ENCODE results near the gene ECEL1.

The ECEL1 gene

DNA sequence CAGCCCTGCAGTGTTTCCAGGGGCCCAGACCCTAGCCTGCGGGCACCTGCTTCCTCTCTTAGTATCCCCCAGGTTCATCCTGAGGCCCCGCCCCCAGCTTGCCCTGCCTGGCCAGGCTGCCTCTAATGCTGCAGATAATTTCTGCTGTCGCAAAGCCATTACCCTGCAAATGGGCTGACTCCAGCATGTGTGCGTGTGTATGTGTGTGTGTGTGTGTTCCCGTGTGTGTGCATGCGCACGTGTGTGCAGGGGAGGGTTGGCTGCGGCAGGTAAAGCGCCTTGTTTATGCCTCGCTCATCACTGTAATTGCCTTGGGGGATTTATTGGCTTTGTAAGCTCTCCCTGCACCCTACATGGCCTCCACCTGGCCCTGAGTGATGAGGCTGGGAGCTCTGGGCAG, 25.0 kb upstream of the ECEL1 start:
- no peak overlapping the region for H3K27ac ChIP-seq
- TF ChIP-seq, protein P1, sequence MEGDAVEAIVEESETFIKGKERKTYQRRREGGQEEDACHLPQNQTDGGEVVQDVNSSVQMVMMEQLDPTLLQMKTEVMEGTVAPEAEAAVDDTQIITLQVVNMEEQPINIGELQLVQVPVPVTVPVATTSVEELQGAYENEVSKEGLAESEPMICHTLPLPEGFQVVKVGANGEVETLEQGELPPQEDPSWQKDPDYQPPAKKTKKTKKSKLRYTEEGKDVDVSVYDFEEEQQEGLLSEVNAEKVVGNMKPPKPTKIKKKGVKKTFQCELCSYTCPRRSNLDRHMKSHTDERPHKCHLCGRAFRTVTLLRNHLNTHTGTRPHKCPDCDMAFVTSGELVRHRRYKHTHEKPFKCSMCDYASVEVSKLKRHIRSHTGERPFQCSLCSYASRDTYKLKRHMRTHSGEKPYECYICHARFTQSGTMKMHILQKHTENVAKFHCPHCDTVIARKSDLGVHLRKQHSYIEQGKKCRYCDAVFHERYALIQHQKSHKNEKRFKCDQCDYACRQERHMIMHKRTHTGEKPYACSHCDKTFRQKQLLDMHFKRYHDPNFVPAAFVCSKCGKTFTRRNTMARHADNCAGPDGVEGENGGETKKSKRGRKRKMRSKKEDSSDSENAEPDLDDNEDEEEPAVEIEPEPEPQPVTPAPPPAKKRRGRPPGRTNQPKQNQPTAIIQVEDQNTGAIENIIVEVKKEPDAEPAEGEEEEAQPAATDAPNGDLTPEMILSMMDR (conservative IDR thresholded peaks at IDR 0.05) = no peak

DNA sequence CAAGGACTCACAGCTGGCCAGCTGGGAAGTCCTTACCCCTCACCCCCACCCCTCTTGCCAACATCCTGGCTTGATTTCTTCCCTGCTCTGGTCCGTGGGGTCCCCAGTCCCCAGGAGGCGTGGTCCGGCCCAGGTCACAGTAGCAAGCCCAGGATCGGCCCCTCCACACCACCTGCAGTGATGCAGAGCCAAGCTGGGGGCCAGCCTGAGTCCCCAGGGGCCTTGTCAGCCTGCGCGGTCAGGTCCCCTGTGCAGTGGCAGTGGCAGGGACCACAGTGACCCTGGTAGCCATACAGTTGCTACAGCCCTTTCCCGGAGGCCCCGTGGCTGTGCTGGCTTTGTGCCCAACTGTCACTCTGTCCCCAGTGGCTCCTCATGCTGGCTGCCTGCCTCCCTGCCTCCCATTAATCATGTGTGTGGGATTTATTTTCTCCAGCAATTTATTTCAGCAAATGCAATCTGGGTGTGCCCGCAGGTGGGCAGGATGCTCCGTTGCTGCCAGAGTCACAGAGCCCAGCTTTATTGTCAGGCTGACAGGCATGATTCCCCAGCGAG, 23.8 kb upstream of the ECEL1 start:
- TF ChIP-seq, protein P1 (conservative IDR thresholded peaks at IDR 0.05) = no peak
- H3K27ac ChIP-seq = no peak overlapping the region

DNA sequence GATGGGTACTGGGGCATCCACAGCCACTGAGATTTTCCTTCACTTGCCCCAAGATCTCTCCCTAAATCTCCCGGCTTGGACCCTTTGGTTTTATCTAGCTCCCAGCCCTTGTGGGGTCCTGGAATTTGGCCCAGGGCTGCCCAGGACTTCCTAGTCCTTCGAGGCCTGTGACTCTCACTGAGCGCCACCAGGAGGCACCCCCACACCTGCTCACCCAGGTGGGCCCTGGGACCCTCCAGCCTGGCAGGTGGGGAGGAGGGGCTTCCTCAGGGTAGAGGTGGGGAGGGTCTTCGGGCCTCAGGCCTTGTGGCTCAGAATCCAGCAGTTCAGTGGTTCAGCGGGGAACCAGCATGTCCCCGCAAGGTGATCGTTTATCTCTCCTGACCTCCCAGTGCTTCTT, 20.6 kb upstream of the ECEL1 start:
- TF ChIP-seq, protein P1 (conservative IDR thresholded peaks at IDR 0.05) = no peak
- H3K27ac ChIP-seq = no peak overlapping the region

DNA sequence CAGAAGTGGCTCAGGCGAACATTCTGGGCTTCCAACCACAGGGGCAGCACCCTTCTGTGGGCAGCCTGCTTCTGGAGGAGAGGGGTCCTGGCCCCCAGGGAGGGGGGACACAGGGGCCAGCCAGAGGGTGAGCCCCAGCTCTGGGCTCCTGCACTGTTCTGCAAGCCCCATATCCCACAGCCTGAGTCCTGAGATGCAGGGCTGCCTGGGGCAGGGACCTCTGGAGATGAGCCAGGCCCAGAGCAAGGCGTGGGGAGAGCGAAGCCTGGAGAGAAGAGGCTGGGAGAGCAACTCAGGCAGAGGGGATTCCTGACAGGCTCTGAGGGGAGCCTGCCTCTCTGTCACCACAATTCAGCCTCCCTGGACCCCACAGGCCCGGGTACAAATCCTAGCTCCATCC, 19.1 kb upstream of the ECEL1 start:
- no peak overlapping the region for H3K27ac ChIP-seq
- TF ChIP-seq, protein P1 (conservative IDR thresholded peaks at IDR 0.05) = no peak

DNA sequence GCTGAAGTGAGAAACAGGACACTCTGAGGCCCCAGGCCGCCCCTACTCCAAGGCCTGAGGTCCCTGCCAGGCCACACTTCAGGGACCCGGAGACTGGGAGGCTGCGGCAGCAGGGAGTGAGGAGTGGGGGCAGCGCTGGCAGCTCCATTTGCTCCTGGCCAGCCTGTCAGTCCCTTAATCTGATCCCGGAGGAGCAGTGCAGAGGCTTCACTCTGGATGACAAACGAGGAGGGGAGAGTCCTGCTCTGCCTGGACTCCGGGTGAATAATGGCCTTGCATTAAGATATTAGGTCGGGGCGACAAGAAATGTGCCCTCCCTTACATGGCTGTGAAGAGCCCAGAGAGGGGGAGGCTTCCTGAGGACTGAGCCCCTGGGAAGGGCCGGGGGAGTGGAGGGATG, 18.2 kb upstream of the ECEL1 start:
- TF ChIP-seq, protein P1 (conservative IDR thresholded peaks at IDR 0.05) = no peak
- no peak overlapping the region for H3K27ac ChIP-seq

DNA sequence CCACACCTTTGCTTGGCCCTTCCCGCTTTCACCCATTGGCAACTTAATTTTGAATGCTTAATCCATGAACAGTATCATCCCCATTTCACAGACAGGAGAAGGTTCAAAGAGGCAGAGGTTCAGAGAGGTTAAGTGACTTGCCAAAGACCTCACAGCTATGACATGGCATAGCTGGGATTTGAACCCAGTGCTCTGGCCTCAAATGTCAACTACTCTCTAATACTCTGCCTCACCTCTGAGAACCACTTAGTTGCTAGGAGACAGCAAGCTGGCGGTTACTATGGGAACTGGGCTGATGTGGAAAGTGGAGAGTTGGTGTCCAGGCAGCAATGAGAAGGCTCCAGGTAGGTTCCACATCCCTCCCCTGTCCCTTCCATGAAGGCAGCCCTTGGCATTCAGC, 16.8 kb upstream of the ECEL1 start:
- TF ChIP-seq, protein P1 (conservative IDR thresholded peaks at IDR 0.05) = no peak
- H3K27ac ChIP-seq = no peak overlapping the region

DNA sequence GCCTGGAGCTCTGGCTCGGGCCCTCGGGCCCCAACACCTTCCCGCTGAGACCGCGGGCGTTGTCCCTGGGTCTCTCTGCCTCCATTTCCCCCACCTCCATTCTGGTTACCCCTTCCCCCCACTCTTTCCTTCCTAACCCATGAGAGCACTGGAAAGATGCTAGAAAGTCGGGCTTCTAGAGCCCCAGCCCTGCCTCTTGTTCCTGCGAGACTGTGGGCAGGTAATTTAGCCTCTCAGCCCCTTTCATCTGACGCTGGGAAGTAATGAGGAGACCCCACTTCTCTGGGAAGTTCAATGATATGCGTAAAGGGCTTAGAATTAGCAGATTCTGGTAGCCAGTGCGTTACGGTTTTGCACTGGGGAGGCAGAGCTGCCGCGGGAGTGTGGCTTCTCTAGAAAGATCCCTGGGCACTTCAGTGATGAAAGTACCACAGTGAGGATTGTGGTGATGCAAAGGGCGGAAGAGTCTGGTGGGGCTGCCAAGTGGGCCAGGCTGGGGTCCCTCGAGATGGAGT, 16.2 kb upstream of the ECEL1 start:
- TF ChIP-seq, protein P1 (conservative IDR thresholded peaks at IDR 0.05) = no peak
- no peak overlapping the region for H3K27ac ChIP-seq
